AG04449 (cell line): ENCODE measurements around the gene FAM120A.

Experiments
- CTCF ChIA-PET: fragments of 350-600 bp; formaldehyde crosslinking; extraction: SDS; loops from one replicate; lab custom pipeline; 2021; ENCODE audit warnings: antibody characterized with exemption; lab: Yijun Ruan, JAX
- POLR2A ChIA-PET: fragments of 400-600, 350-600 bp; formaldehyde crosslinking; extraction: SDS; loops from one replicate; lab custom pipeline; 2020; ENCODE audit warnings: antibody characterized with exemption, inconsistent platforms; lab: Yijun Ruan, JAX
- DNase-seq: peaks from one replicate; pipeline ENCODE4 v3.0.0-alpha.2; 2010; ENCODE audit warnings: low read depth, low spot score
- H3K4me3 ChIP-seq: 2 replicates; pipeline ENCODE4 v1.5.1; 2011; ENCODE audit warnings: low read depth, mild to moderate bottlenecking, control low read depth, low read length
- CTCF ChIP-seq: IDR thresholded peaks from one replicate; pipeline ENCODE4 v1.5.1; 2011; ENCODE audit warnings: mild to moderate bottlenecking, moderate library complexity, low read length, control low read depth, inconsistent platforms; ENCODE audit not compliant: insufficient read depth; ENCODE audit errors: missing control alignments

The FAM120A gene

GRCh38 chr9:93614830-93615468 is 163.5 kb downstream of the FAM120A start:
- ChIA-PET POLR2A (no interaction called here), CTCF (no interaction called here)
- no peak overlapping the region for H3K4me3 ChIP-seq
- no peak for DNase-seq
- no peak for TF ChIP-seq CTCF
